Activated T-cell treated with anti-CD3 and anti-CD28 coated beads, Interleukin-2, amount 50 U/mL, for 1 hour (primary cell): ENCODE data around the gene CAMK1.

Experiments
- DNase-seq: peaks from one replicate; pipeline ENCODE4 v3.0.0-alpha.2; 2020

Gene CAMK1

GRCh38 chr3:9769426-9770275 is at the start of gene CAMK1:
TSS of gene CAMK1 (minus strand) at chr3:9769947. CDS start at chr3:9767749, 2,198 bp downstream.
- DNase-seq, result peak; percentile 66

- no peak for DNase-seq
Observed at GRCh38 chr3:9818666-9819335, 49.1 kb upstream of the CAMK1 start.

- DNase-seq, result no peak
Observed at GRCh38 chr3:9817436-9817835, 47.7 kb upstream of the CAMK1 start.

- no peak for DNase-seq
Observed at GRCh38 chr3:9815986-9816385, 46.2 kb upstream of the CAMK1 start.

- DNase-seq, result no peak
Observed at GRCh38 chr3:9812870-9813483, 43.2 kb upstream of the CAMK1 start.

GRCh38 chr3:9810846-9811245 is 41.1 kb upstream of the CAMK1 start:
- DNase-seq, result no peak

GRCh38 chr3:9810433-9810770 is 40.7 kb upstream of the CAMK1 start:
- no peak for DNase-seq

- DNase-seq, result peak; percentile 62
Observed at GRCh38 chr3:9809615-9810432, 40.1 kb upstream of the CAMK1 start, which contains the start of gene TTLL3. TSS of gene TTLL3 (plus strand) at chr3:9810262. CDS start at chr3:9810662, 400 bp downstream.

GRCh38 chr3:9809239-9809614 is 39.5 kb upstream of the CAMK1 start:
- peak; percentile 42 for DNase-seq

GRCh38 chr3:9808345-9809037 is 38.7 kb upstream of the CAMK1 start:
- DNase-seq, result peak; percentile 60

GRCh38 chr3:9807981-9808344 is 38.2 kb upstream of the CAMK1 start:
- DNase-seq, result no peak

- no peak for DNase-seq
Observed at GRCh38 chr3:9806688-9807589, 37.2 kb upstream of the CAMK1 start.

- DNase-seq, result no peak
Observed at GRCh38 chr3:9806137-9806536, 36.4 kb upstream of the CAMK1 start.

- no peak for DNase-seq
Observed at GRCh38 chr3:9804996-9805395, 35.2 kb upstream of the CAMK1 start.

- DNase-seq, result no peak
Observed at GRCh38 chr3:9803494-9803893, 33.7 kb upstream of the CAMK1 start.

- DNase-seq, result no peak
Observed at GRCh38 chr3:9800529-9800928, 30.8 kb upstream of the CAMK1 start.

GRCh38 chr3:9797196-9797945 is 27.6 kb upstream of the CAMK1 start:
- no peak for DNase-seq

GRCh38 chr3:9795207-9795606 is 25.5 kb upstream of the CAMK1 start:
- no peak for DNase-seq

- DNase-seq, result no peak
Observed at GRCh38 chr3:9794400-9794799, 24.7 kb upstream of the CAMK1 start.

- DNase-seq, result no peak
Observed at GRCh38 chr3:9793161-9793781, 23.5 kb upstream of the CAMK1 start.
